PC-9 (cell line): ENCODE data around the gene MLH1. TPM values are rescaled to one million over a fixed set of nuclear protein-coding genes. Genes with fewer than 3 reads are reported as not detected.

Experiments
- BruUV-seq: library from RNA; stranded (reverse); fragments of 400-500 nt; replicated peaks from 2 replicates; lab custom pipeline; 2021; lab: Mats Ljungman, UMichigan
- CTCF ChIA-PET: fragments of 300-600 bp; sonication (Branson Sonifier 250); formaldehyde crosslinking; loops from one replicate; lab custom pipeline; 2022; ENCODE audit warnings: antibody characterized with exemption; lab: Charles Lee
- POLR2A ChIA-PET: fragments of 300-600 bp; sonication (Branson Sonifier 250); formaldehyde crosslinking; loops from one replicate; lab custom pipeline; 2022; ENCODE audit warnings: antibody characterized with exemption; ENCODE audit not compliant: unreplicated experiment; lab: Charles Lee
- DNase-seq, 2 experiments: peaks; one replicate each; pipeline versions ENCODE4 v3.0.0 to v3.0.0-alpha.2; 2015 to 2022; ENCODE audit warnings: mixed read lengths in 1 of 2
- H2AFZ ChIP-seq: fragments of 200-600 bp; sonication (generic); 2 replicates; pipeline ENCODE4 v1.8.1; 2017; ENCODE audit warnings: antibody characterized with exemption
- H3F3A ChIP-seq: fragments of 200-600 bp; sonication (generic); 2 replicates; pipeline ENCODE4 v1.8.1; 2017; ENCODE audit warnings: antibody characterized with exemption, mild to moderate bottlenecking, low read depth; ENCODE audit not compliant: insufficient read depth
- H3K27ac ChIP-seq: fragments of 200-600 bp; sonication (generic); 2 replicates; pipeline ENCODE4 v1.6.1; 2016; ENCODE audit warnings: mixed run types
- H3K27me3 ChIP-seq: fragments of 200-600 bp; sonication (generic); 2 replicates; pipeline ENCODE4 v1.6.1; 2016; ENCODE audit warnings: low read depth, mixed run types; ENCODE audit not compliant: insufficient read depth
- H3K36me3 ChIP-seq: fragments of 200-600 bp; sonication (generic); 2 replicates; pipeline ENCODE4 v1.6.1; 2016; ENCODE audit warnings: low read depth, mixed run types
- H3K4me1 ChIP-seq: fragments of 200-600 bp; sonication (generic); replicated peaks from 2 replicates; pipeline ENCODE4 v1.6.1; 2016; ENCODE audit warnings: mixed run types; ENCODE audit not compliant: insufficient read depth
- H3K4me2 ChIP-seq: fragments of 200-600 bp; sonication (generic); 2 replicates; pipeline ENCODE4 v1.6.1; 2017; ENCODE audit warnings: mixed run types
- H3K4me3 ChIP-seq: fragments of 200-600 bp; sonication (generic); 2 replicates; pipeline ENCODE4 v1.6.1; 2016; ENCODE audit warnings: mixed run types
- H3K79me2 ChIP-seq: fragments of 200-600 bp; sonication (generic); 2 replicates; pipeline ENCODE4 v1.6.1; 2017; ENCODE audit warnings: low read depth, mixed run types
- H3K9me2 ChIP-seq: fragments of 200-600 bp; sonication (generic); 2 replicates; pipeline ENCODE4 v1.8.1; 2017; ENCODE audit warnings: mild to moderate bottlenecking; ENCODE audit not compliant: insufficient read depth
- H3K9me3 ChIP-seq: fragments of 200-600 bp; sonication (generic); 2 replicates; pipeline ENCODE4 v1.8.1; 2016; ENCODE audit warnings: low read depth; ENCODE audit not compliant: insufficient read depth
- H4K20me1 ChIP-seq: fragments of 200-600 bp; sonication (generic); 2 replicates; pipeline ENCODE4 v1.8.1; 2017; ENCODE audit not compliant: insufficient read depth
- CTCF ChIP-seq: fragments of 200-600 bp; sonication (generic); conservative IDR thresholded peaks from 2 replicates; pipeline ENCODE4 v1.6.1; 2017; ENCODE audit warnings: mixed run types, antibody characterized with exemption, mild to moderate bottlenecking, moderate library complexity
- EZH2 ChIP-seq: fragments of 200-600 bp; sonication (generic); IDR thresholded peaks from 2 replicates; pipeline ENCODE4 v1.8.0; 2017; ENCODE audit warnings: antibody characterized with exemption, low read depth
- intact Hi-C: fragments of 100-400 bp; cut with micrococcal nuclease; formaldehyde crosslinking; loops from one replicate; pipeline ENCODE4 v1.10.0; 2022; ENCODE audit not compliant: unreplicated experiment
- total RNA-seq: library from RNA; stranded (reverse); gene quantifications from 2 replicates; pipeline ENCODE4 v1.2.3, GENCODE V29; 2021

The MLH1 gene
- total RNA-seq, 1 experiment from 2014 or later = 30.9 TPM

GRCh38 chr3:36969085-36969484, 24.2 kb upstream of the MLH1 start:
- no peak for TF ChIP-seq EZH2
- no peak for TF ChIP-seq CTCF
- no peaks in the 10 kb centered on the region for H3K36me3 ChIP-seq
- BruUV-seq = no TSS peak
- H3K79me2 ChIP-seq = no peaks in the 10 kb centered on the region
- intact Hi-C loops = no loop called here
- no peaks in the 10 kb centered on the region for H3K9me2 ChIP-seq
- no peak overlapping the region for H3K4me2 ChIP-seq
- H2AFZ ChIP-seq = no peak overlapping the region
- H3K4me1 ChIP-seq = peaks cover 8% of the 10 kb centered on the region; the same call in 1 of the 2 replicates
- H3K4me3 ChIP-seq = no peak overlapping the region
- H3F3A ChIP-seq = no peaks in the 10 kb centered on the region
- H3K9me3 ChIP-seq = no peaks in the 10 kb centered on the region
- DNase-seq = no peak
- no peaks in the 10 kb centered on the region for H3K27me3 ChIP-seq
- CTCF ChIA-PET = no interaction called here
- H3K27ac ChIP-seq = no peak overlapping the region
- POLR2A ChIA-PET = interaction anchor here (0.6 kb wide), 1 partner anchor 583 kb away, joined by 14 read pairs; no protein-coding TSS in a partner anchor
- no peaks in the 10 kb centered on the region for H4K20me1 ChIP-seq

GRCh38 chr3:36969540-36970432, 23.5 kb upstream of the MLH1 start:
- Histone ChIP-seq H3K9me3 (no peaks in the 10 kb centered on the region), H2AFZ (no peak overlapping the region), H3K27ac (no peak overlapping the region), H3K9me2 (no peaks in the 10 kb centered on the region), H4K20me1 (no peaks in the 10 kb centered on the region), H3K4me1 (peaks cover 8% of the 10 kb centered on the region; the same call in 1 of the 2 replicates), H3K27me3 (no peaks in the 10 kb centered on the region), H3K79me2 (no peaks in the 10 kb centered on the region), H3K4me3 (no peak overlapping the region), H3K4me2 (no peak overlapping the region), H3K36me3 (no peaks in the 10 kb centered on the region), H3F3A (no peaks in the 10 kb centered on the region)
- BruUV-seq = no TSS peak
- peak in 1 of 2 experiments; percentile 5 for DNase-seq
- ChIA-PET POLR2A (interaction anchor here (0.6 kb wide), 1 partner anchor 584 kb away, joined by 14 read pairs; no protein-coding TSS in a partner anchor), CTCF (no interaction called here)
- TF ChIP-seq EZH2 (no peak), CTCF (no peak)
- intact Hi-C loops = no loop called here

GRCh38 chr3:36972163-36972562, 21.2 kb upstream of the MLH1 start:
- no peaks in the 10 kb centered on the region for H4K20me1 ChIP-seq
- TF ChIP-seq EZH2 (no peak), CTCF (no peak)
- H3K79me2 ChIP-seq = no peaks in the 10 kb centered on the region
- ChIA-PET POLR2A (no interaction called here), CTCF (no interaction called here)
- DNase-seq = no peak
- no peak overlapping the region for H2AFZ ChIP-seq
- no peaks in the 10 kb centered on the region for H3K9me2 ChIP-seq
- H3K36me3 ChIP-seq = no peaks in the 10 kb centered on the region
- H3K4me1 ChIP-seq = no peaks in the 10 kb centered on the region
- no peaks in the 10 kb centered on the region for H3K9me3 ChIP-seq
- no peak overlapping the region for H3K4me3 ChIP-seq
- H3F3A ChIP-seq = no peaks in the 10 kb centered on the region
- H3K4me2 ChIP-seq = no peak overlapping the region
- BruUV-seq = no TSS peak
- intact Hi-C loops = no loop called here
- no peaks in the 10 kb centered on the region for H3K27me3 ChIP-seq
- H3K27ac ChIP-seq = no peak overlapping the region
